ENCODE measurements around the gene AGTPBP1. TPM values are rescaled to one million over a fixed set of nuclear protein-coding genes. Genes with fewer than 3 reads are reported as not detected.
"Not testable (repeated sequence)": the region's sequence is repeated elsewhere in the genome, so short reads cannot be mapped to it uniquely, and the experiment has no call there.

The AGTPBP1 gene
- total and polyA plus RNA-seq, 9 of the 15 experiments (the other 6 are each of a cell fraction or from before 2014, with no cell fraction given) = 1.4 to 7.9 (median 4.6) TPM

- H3K27ac ChIP-seq (ENCODE audit: extremely low read depth, low read depth, low read length); POLR2A ChIA-PET; CTCF ChIA-PET (ENCODE audit: low intra/inter-chr PET ratio); H3K9me1 ChIP-seq (ENCODE audit: control insufficient read depth, insufficient read depth, low read length); H3K4me3 ChIP-seq; H3K9me3 ChIP-seq (replicated peaks; ENCODE audit: control insufficient read depth, insufficient read depth, low read depth, low read length); H3K4me2 ChIP-seq (ENCODE audit: insufficient read depth, low read length); H3K36me3 ChIP-seq (ENCODE audit: control insufficient read depth, insufficient read depth, low read length); FAIRE-seq; H3K79me2 ChIP-seq (ENCODE audit: control insufficient read depth, insufficient read depth, low read length); H3K27me3 ChIP-seq (ENCODE audit: control insufficient read depth in 2 of 2, insufficient read depth in 2 of 2, low read length in 2 of 2); H2AFZ ChIP-seq (ENCODE audit: low read depth, low read length); H3K4me1 ChIP-seq (replicated peaks in 1 of 2; ENCODE audit: control insufficient read depth in 2 of 2, insufficient read depth in 2 of 2, low read length in 2 of 2); H3K9ac ChIP-seq (ENCODE audit: insufficient read depth in 1 of 2, low read depth in 2 of 2, low read length in 2 of 2); intact Hi-C loops (cut with micrococcal nuclease); ATAC-seq; H4K20me1 ChIP-seq (replicated peaks; ENCODE audit: control insufficient read depth, insufficient read depth, low read length); in situ Hi-C loops (cut with MboI); BruUV-seq (replicated peaks); DNase-seq (ENCODE audit: extremely low read depth in 1 of 4, low spot score in 3 of 4): not testable (repeated sequence)
- peak; percentile 24 for TF ChIP-seq ZNF146 (CRISPR knock-in tag; IDR thresholded peaks at IDR 0.05; ENCODE audit: unreplicated experiment)
- 64% methylated on average over 4 of the region's 4 CpGs for WGBS (ENCODE audit: insufficient coverage, low coverage, missing lambda C conversion rate)
Observed at GRCh38 chr9:85717818-85718217, 23.9 kb downstream of the AGTPBP1 start.

GRCh38 chr9:85717220-85717619, 24.5 kb downstream of the AGTPBP1 start:
- H3K4me1 ChIP-seq (replicated peaks in 1 of 2; ENCODE audit: control insufficient read depth in 2 of 2, insufficient read depth in 2 of 2, low read length in 2 of 2) = no peaks in the 10 kb centered on the region
- BruUV-seq (replicated peaks) = no TSS peak
- in situ Hi-C loops (cut with MboI) = no loop called here
- H3K9ac ChIP-seq (ENCODE audit: insufficient read depth in 1 of 2, low read depth in 2 of 2, low read length in 2 of 2) = no peak overlapping the region
- no peaks in the 10 kb centered on the region for H4K20me1 ChIP-seq (replicated peaks; ENCODE audit: control insufficient read depth, insufficient read depth, low read length)
- H3K27me3 ChIP-seq (ENCODE audit: control insufficient read depth in 2 of 2, insufficient read depth in 2 of 2, low read length in 2 of 2) = no peaks in the 10 kb centered on the region
- WGBS (ENCODE audit: insufficient coverage, low coverage, missing lambda C conversion rate) = 46% methylated on average over 5 of the region's 6 CpGs
- no peaks in the 10 kb centered on the region for H3K79me2 ChIP-seq (ENCODE audit: control insufficient read depth, insufficient read depth, low read length)
- H2AFZ ChIP-seq (ENCODE audit: low read depth, low read length) = no peak overlapping the region
- intact Hi-C loops (cut with micrococcal nuclease) = no loop called here
- no peak overlapping the region for H3K27ac ChIP-seq (ENCODE audit: extremely low read depth, low read depth, low read length)
- DNase-seq (ENCODE audit: extremely low read depth in 1 of 4, low spot score in 3 of 4) = no peak
- ATAC-seq = no peak
- POLR2A ChIA-PET = no interaction called here
- FAIRE-seq = no peak
- H3K4me3 ChIP-seq = no peak overlapping the region
- no peak overlapping the region for H3K4me2 ChIP-seq (ENCODE audit: insufficient read depth, low read length)
- CTCF ChIA-PET (ENCODE audit: low intra/inter-chr PET ratio) = interaction anchor here (0.7 kb wide), 1 partner anchor 19 kb away, joined by 3 read pairs; no protein-coding TSS in a partner anchor
- H3K9me3 ChIP-seq (replicated peaks; ENCODE audit: control insufficient read depth, insufficient read depth, low read depth, low read length) = no peaks in the 10 kb centered on the region
- H3K9me1 ChIP-seq (ENCODE audit: control insufficient read depth, insufficient read depth, low read length) = no peaks in the 10 kb centered on the region
- no peaks in the 10 kb centered on the region for H3K36me3 ChIP-seq (ENCODE audit: control insufficient read depth, insufficient read depth, low read length)
- TF ChIP-seq SOX6 (IDR thresholded peaks at IDR 0.05) = no peak
- TF ChIP-seq CEBPZ (IDR thresholded peaks at IDR 0.05; ENCODE audit: borderline replicate concordance, low read depth, low read length) = no peak
- no peak for TF ChIP-seq POLR2AphosphoS2 (IDR thresholded peaks at IDR 0.05; ENCODE audit: low read length)
- TF ChIP-seq KAT2B (IDR thresholded peaks at IDR 0.05; ENCODE audit: low read depth, low read length) = no peak
- no peak for TF ChIP-seq ZNF277 (CRISPR knock-in tag; IDR thresholded peaks at IDR 0.05; ENCODE audit: borderline replicate concordance)
- no peak for TF ChIP-seq HSF4 (CRISPR knock-in tag; IDR thresholded peaks at IDR 0.05; ENCODE audit: borderline replicate concordance)
- TF ChIP-seq SIRT6 (IDR thresholded peaks at IDR 0.05; ENCODE audit: low read depth, low read length) = no peak
- no peak for TF ChIP-seq PPARD (CRISPR knock-in tag; IDR thresholded peaks at IDR 0.05)
- no peak for TF ChIP-seq RBM25 (IDR thresholded peaks at IDR 0.05; ENCODE audit: low read depth, low read length, severe bottlenecking)
- TF ChIP-seq ERF (CRISPR knock-in tag; IDR thresholded peaks at IDR 0.05) = no peak
- no peak for TF ChIP-seq ZNF764 (CRISPR knock-in tag; IDR thresholded peaks at IDR 0.05; ENCODE audit: low read depth)
- no peak for TF ChIP-seq ZNF23 (CRISPR knock-in tag; IDR thresholded peaks at IDR 0.05)

All from K562 (cell line).